ENCODE results near the gene METTL8. TPM values are rescaled to one million over a fixed set of nuclear protein-coding genes. Genes with fewer than 3 reads are reported as not detected.

METTL8 gene
- total RNA-seq, 1 donor from 2014 or later = 26.7 TPM

GRCh38 chr2:171334171-171334570 lies 99.6 kb downstream of the METTL8 start:
- H3K27me3 ChIP-seq (ENCODE audit: control insufficient read depth, insufficient read depth, low read length) = no peaks in the 10 kb centered on the region
- no peak for DNase-seq (ENCODE audit: low read depth)
- TF ChIP-seq CTCF (IDR thresholded peaks at IDR 0.05; ENCODE audit: insufficient read depth, low read length, poor library complexity, severe bottlenecking) = no peak
- H3K36me3 ChIP-seq (ENCODE audit: control insufficient read depth, insufficient read depth, low read length) = no peaks in the 10 kb centered on the region
- H3K4me3 ChIP-seq (ENCODE audit: low read depth, low read length) = no peak overlapping the region

GRCh38 chr2:171330155-171330956 lies 103.4 kb downstream of the METTL8 start:
- H3K27me3 ChIP-seq (ENCODE audit: control insufficient read depth, insufficient read depth, low read length) = no peaks in the 10 kb centered on the region
- DNase-seq (ENCODE audit: low read depth) = no peak
- H3K36me3 ChIP-seq (ENCODE audit: control insufficient read depth, insufficient read depth, low read length) = no peaks in the 10 kb centered on the region
- no peak overlapping the region for H3K4me3 ChIP-seq (ENCODE audit: low read depth, low read length)
- no peak for TF ChIP-seq CTCF (IDR thresholded peaks at IDR 0.05; ENCODE audit: insufficient read depth, low read length, poor library complexity, severe bottlenecking)

- Histone ChIP-seq H3K27me3 (ENCODE audit: control insufficient read depth, insufficient read depth, low read length) (no peaks in the 10 kb centered on the region), H3K4me3 (ENCODE audit: low read depth, low read length) (no peak overlapping the region), H3K36me3 (ENCODE audit: control insufficient read depth, insufficient read depth, low read length) (no peaks in the 10 kb centered on the region)
- TF ChIP-seq CTCF (IDR thresholded peaks at IDR 0.05; ENCODE audit: insufficient read depth, low read length, poor library complexity, severe bottlenecking) = no peak
- DNase-seq (ENCODE audit: low read depth) = no peak
Observed at GRCh38 chr2:171327043-171327496, 106.7 kb downstream of the METTL8 start.

GRCh38 chr2:171325886-171326585 lies 107.8 kb downstream of the METTL8 start:
- TF ChIP-seq CTCF (IDR thresholded peaks at IDR 0.05; ENCODE audit: insufficient read depth, low read length, poor library complexity, severe bottlenecking) = no peak
- Histone ChIP-seq H3K27me3 (ENCODE audit: control insufficient read depth, insufficient read depth, low read length) (no peaks in the 10 kb centered on the region), H3K4me3 (ENCODE audit: low read depth, low read length) (no peak overlapping the region), H3K36me3 (ENCODE audit: control insufficient read depth, insufficient read depth, low read length) (no peaks in the 10 kb centered on the region)
- no peak for DNase-seq (ENCODE audit: low read depth)

- H3K27me3 ChIP-seq (ENCODE audit: control insufficient read depth, insufficient read depth, low read length) = no peaks in the 10 kb centered on the region
- H3K36me3 ChIP-seq (ENCODE audit: control insufficient read depth, insufficient read depth, low read length) = no peaks in the 10 kb centered on the region
- DNase-seq (ENCODE audit: low read depth) = no peak
- TF ChIP-seq CTCF (IDR thresholded peaks at IDR 0.05; ENCODE audit: insufficient read depth, low read length, poor library complexity, severe bottlenecking) = no peak
- H3K4me3 ChIP-seq (ENCODE audit: low read depth, low read length) = no peak overlapping the region
Observed at GRCh38 chr2:171323971-171324528, 109.7 kb downstream of the METTL8 start.

Measured in kidney epithelial cell (primary cell).